NCI-H2227 (cell line): ENCODE results near the gene ORC4.

ENCODE experiments used
- DNase-seq: peaks from one replicate; lab custom pipeline; 2025; ENCODE audit not compliant: unreplicated experiment; lab: John Stamatoyannopoulos, UW

ORC4 gene

DNA sequence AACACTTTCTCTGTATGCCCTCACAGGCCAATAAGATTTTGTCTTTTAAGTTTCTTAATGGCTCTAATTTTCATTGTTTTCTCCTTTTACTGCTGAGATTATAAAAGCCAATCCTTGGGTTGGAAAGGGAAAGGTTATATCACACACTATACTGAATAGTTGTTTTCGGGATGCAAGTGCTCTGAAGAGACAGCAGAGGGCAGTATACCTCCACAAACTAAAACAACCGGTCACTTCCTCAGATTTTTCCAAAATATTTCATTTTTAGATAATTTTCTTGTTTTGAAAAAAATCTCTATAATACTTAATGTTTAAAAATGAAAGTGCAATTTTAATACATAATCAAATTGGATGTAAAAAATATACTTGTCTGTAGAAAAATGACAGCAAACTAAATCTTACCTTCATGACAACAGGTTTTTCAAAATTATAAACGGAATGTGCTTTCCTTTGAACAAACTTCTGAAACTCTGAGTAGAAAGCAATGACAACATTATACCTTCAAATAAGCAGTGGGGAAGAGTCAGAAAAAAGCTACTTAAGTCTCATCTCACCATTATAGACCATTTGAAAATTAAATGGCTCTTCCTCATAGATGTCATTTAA lies 82.7 kb downstream of the ORC4 start:
- DNase-seq = peak; percentile 68

DNA sequence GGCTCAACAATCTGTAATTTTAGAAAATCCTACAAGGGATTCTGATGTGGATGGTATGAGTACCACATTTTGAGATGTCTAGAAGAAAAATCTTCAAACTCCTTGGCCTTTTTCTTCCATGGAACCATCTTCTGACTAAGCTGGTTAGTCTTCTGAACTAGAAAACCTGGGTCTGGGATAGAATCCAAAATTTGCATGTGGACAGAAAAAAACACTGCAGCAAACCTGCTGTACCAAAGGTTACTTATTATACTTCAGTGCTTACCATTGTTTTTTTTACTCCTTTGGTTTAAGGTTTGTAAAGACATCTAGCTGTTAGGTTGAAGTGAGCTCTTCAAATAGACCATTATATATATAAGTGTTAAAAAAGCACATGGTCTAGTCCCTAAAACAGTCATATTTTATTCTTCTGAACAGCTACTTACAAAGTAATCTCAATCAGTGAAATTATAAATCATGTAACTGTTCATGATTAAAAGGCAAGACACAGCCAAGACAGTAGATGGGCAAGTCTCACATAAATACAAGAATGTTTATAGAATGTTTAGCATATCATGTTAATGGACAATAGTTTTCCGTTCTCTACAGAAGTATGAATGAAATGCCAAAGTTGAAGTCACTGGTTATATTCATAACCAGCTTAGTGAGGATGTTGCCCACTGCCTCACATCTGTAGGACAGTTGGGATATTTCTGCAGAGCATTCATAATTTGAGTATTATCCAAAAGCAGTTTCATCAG lies 85.5 kb downstream of the ORC4 start:
- DNase-seq = no peak

DNA sequence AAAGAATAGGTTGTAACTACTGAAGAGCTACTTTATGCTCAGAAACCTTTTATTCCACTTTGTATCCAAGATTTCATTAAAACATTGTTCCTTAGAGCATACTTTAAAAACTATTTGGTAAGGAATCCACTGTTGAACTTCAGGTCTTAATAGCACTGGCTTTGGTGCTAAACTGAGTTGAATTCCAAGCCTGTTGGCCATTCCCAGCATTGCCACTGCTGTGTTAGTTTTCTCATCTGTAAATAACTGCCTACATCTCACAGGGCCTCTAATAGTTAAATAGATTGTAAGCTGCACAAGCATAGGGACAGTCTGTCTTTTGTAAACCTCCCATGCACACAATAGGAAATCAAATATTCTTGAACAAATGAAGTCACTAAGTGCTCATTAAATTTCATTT lies 86.6 kb downstream of the ORC4 start:
- DNase-seq = no peak

GRCh38 chr2:147927053-147927588 lies 93.4 kb downstream of the ORC4 start:
- no peak for DNase-seq

- no peak for DNase-seq
These were observed 94.7 kb downstream of the ORC4 start for GRCh38 chr2:147925886-147926285.

GRCh38 chr2:147924647-147925046 lies 95.9 kb downstream of the ORC4 start:
- DNase-seq = no peak

DNA sequence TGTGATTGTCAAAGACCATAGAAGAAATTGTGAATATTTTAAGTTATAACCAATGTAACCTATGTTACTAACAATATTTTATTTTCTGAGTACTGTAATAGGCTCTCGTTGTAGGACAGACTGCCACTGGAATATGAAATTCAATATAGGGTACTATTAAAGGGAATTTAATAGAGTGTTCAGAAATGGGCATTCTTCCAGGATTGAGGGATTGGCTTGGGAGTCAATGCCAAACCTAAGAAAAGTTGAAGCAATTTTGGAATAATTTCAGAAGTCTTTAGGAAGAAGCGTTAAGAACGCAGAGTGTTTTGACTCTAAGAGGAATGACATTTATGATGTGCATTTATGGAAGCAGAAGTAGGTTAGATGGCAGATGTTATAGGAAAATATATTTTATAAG lies 96.7 kb downstream of the ORC4 start:
- no peak for DNase-seq

DNA sequence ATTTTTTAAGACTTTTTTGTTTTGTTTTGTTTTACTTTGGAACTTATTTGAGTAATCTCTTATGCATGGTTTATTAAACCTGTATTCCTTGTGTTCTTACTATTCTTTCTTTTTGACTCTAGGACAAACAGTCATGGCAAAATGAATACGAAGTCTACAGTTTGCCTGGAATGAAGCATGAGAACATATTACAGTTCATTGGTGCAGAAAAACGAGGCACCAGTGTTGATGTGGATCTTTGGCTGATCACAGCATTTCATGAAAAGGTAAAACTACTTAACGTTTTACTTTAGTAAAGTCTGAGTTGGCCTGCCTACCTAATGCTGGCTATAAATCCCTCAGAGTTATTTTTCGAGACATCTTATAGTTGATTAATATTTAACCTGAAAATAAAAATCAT lies 103.4 kb downstream of the ORC4 start:
- DNase-seq = no peak

GRCh38 chr2:147916723-147917122 lies 103.8 kb downstream of the ORC4 start:
- no peak for DNase-seq

DNA sequence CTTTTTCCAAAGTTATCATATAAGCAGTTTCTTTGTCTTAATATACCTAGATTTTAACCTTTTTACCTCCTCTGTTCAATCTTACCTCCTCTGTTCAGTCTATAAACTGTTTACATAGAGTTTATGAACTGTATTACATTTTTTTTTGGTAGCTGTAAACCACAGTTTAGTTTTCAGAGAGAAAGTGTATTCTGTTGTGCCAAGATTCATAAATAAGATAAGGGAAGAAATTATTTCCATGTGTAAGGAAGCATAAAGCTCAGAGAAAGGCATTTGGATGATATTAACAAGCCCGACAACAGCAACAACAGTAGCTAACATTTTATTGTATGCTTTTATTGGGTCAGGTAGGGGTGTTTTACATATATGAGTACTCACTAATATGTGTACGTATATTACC lies 104.5 kb downstream of the ORC4 start:
- no peak for DNase-seq

GRCh38 chr2:147913701-147914480 lies 106.6 kb downstream of the ORC4 start:
- DNase-seq = no peak

GRCh38 chr2:147910990-147911473 lies 109.5 kb downstream of the ORC4 start:
- peak; percentile 77 for DNase-seq

- no peak for DNase-seq
These were observed 111.4 kb downstream of the ORC4 start for GRCh38 chr2:147909178-147909577.

GRCh38 chr2:147904051-147904450 lies 116.5 kb downstream of the ORC4 start:
- no peak for DNase-seq

GRCh38 chr2:147888680-147889079 lies 131.9 kb downstream of the ORC4 start:
- no peak for DNase-seq

GRCh38 chr2:147886136-147886535 lies 134.4 kb downstream of the ORC4 start:
- DNase-seq = no peak

- no peak for DNase-seq
These were observed 135.7 kb downstream of the ORC4 start for GRCh38 chr2:147884830-147885229.

- DNase-seq = no peak
These were observed 137.9 kb downstream of the ORC4 start for GRCh38 chr2:147882631-147883030.
